Mononuclear cell (primary cell): ENCODE measurements around the gene FASTK. TPM values are rescaled to one million over a fixed set of nuclear protein-coding genes. Genes with fewer than 3 reads are reported as not detected.
"Not testable (repeated sequence)": the region's sequence is repeated elsewhere in the genome, so short reads cannot be mapped to it uniquely, and the experiment has no call there.

Source experiments
- H3K27me3 ChIP-seq: 2 replicates; pipeline ENCODE4 v1.6.0; 2011; ENCODE audit warnings: low read length, control low read depth; ENCODE audit not compliant: insufficient read depth
- H3K4me1 ChIP-seq: 2 replicates; pipeline ENCODE4 v1.5.1; 2011; ENCODE audit warnings: mild to moderate bottlenecking, low read length, control low read depth; ENCODE audit not compliant: insufficient read depth
- H3K4me3 ChIP-seq: 2 replicates; pipeline ENCODE4 v1.5.1; 2011; ENCODE audit warnings: mild to moderate bottlenecking, low read length, moderate library complexity
- H3K9me3 ChIP-seq: 2 replicates; pipeline ENCODE4 v1.5.1; 2011; ENCODE audit warnings: low read depth, mild to moderate bottlenecking, control low read depth, low read length
- total RNA-seq: library from RNA; depleted of rRNA; stranded (reverse); fragments of >200 nt; gene quantifications from one replicate; pipeline ENCODE4 v1.2.3, GENCODE V29; 2012

Gene FASTK
- total RNA-seq, 1 donor = 33.6 TPM

- Histone ChIP-seq H3K4me3 (peak overlapping the region; percentile 65), H3K9me3 (no peaks in the 10 kb centered on the region), H3K27me3 (no peaks in the 10 kb centered on the region), H3K4me1 (peaks cover 18% of the 10 kb centered on the region)
These were observed 51.6 kb downstream of the FASTK start for GRCh38 chr7:151028948-151029501.

GRCh38 chr7:151028131-151028947 lies 52.3 kb downstream of the FASTK start, which contains the start of gene ABCB8:
ABCB8 (plus strand) TSS chr7:151028450; CDS start chr7:151028516, 66 bp downstream.
- Histone ChIP-seq H3K4me1 (peaks cover 18% of the 10 kb centered on the region), H3K9me3 (no peaks in the 10 kb centered on the region), H3K27me3 (no peaks in the 10 kb centered on the region), H3K4me3 (peak within 1 kb of the TSS; percentile 65)

- Histone ChIP-seq H3K4me1 (peaks cover 18% of the 10 kb centered on the region), H3K4me3 (peak overlapping the region; percentile 65)
- not testable (repeated sequence) for H3K27me3 ChIP-seq, H3K9me3 ChIP-seq
These were observed 52.9 kb downstream of the FASTK start for GRCh38 chr7:151027728-151028130.

GRCh38 chr7:151026771-151027727 lies 53.6 kb downstream of the FASTK start:
- not testable (repeated sequence) for H3K27me3 ChIP-seq, H3K9me3 ChIP-seq, H3K4me3 ChIP-seq
- peaks cover 18% of the 10 kb centered on the region for H3K4me1 ChIP-seq

Other genes starting within 250 kb of the FASTK start
- 0.10 TPM for gene AOC1, start 228.3 kb downstream of the FASTK start, total RNA-seq
- gene KCNH2, start 102.5 kb downstream of the FASTK start, total RNA-seq = 0.94 TPM
- 2.1 TPM for gene NOS3, start 89.8 kb downstream of the FASTK start, total RNA-seq
- 3.6 TPM for gene ATG9B, start 56.3 kb downstream of the FASTK start, total RNA-seq
- gene ABCB8, start 52.4 kb downstream of the FASTK start, total RNA-seq = 21.5 TPM
- gene ASIC3, start 32.3 kb downstream of the FASTK start, total RNA-seq = 0.84 TPM
- gene CDK5, start 22.9 kb downstream of the FASTK start, total RNA-seq = 3.7 TPM
- gene SLC4A2, start 21.2 kb downstream of the FASTK start, total RNA-seq = 9.4 TPM
- gene TMUB1, start 2.7 kb upstream of the FASTK start, total RNA-seq = 20.0 TPM
- 23.6 TPM for gene AGAP3, start 5.7 kb upstream of the FASTK start, total RNA-seq
- not detected for gene GBX1, start 86.9 kb upstream of the FASTK start, total RNA-seq
- not detected for gene ASB10, start 106.4 kb upstream of the FASTK start, total RNA-seq
- gene H2BK1, start 129.7 kb upstream of the FASTK start, total RNA-seq = not detected
- gene ABCF2, start 146.4 kb upstream of the FASTK start, total RNA-seq = 9.7 TPM
- gene CHPF2, start 151.7 kb upstream of the FASTK start, total RNA-seq = 25.0 TPM
- gene SMARCD3, start 167.9 kb upstream of the FASTK start, total RNA-seq = 35.8 TPM